HL-60 (cell line): ENCODE results near the gene XPR1.

ENCODE experiments used
- DNase-seq, 2 experiments: peaks; one replicate each; pipeline ENCODE4 v3.0.0-alpha.2; 2010 to 2020; ENCODE audit warnings: low read depth in 1 of 2, low spot score in 1 of 2
- H3K27ac ChIP-seq: fragments of 250-450 bp; sonication (Bioruptor Pico); replicated peaks from 2 replicates; pipeline ENCODE4 v1.5.1; 2020; ENCODE audit warnings: mild to moderate bottlenecking, moderate library complexity
- H3K27me3 ChIP-seq: fragments of 250-450 bp; sonication (Bioruptor Pico); 2 replicates; pipeline ENCODE4 v1.5.1; 2021; ENCODE audit warnings: mild to moderate bottlenecking, moderate library complexity; ENCODE audit not compliant: insufficient read depth, poor library complexity, severe bottlenecking
- H3K4me3 ChIP-seq: replicated peaks from 2 replicates; pipeline ENCODE4 v1.5.1; 2011; ENCODE audit warnings: mild to moderate bottlenecking, control low read depth, low read length; ENCODE audit not compliant: insufficient read depth
- GABPA ChIP-seq: IDR thresholded peaks from 2 replicates; pipeline ENCODE4 v1.6.1; 2012; ENCODE audit warnings: low read depth
- POLR2AphosphoS5 ChIP-seq: IDR thresholded peaks from 2 replicates; pipeline ENCODE4 v1.6.1; 2012; ENCODE audit warnings: low read depth
- SPI1 ChIP-seq: IDR thresholded peaks from 2 replicates; pipeline ENCODE4 v1.6.1; 2012; ENCODE audit warnings: low read depth, mild to moderate bottlenecking, borderline replicate concordance
- TF ChIP-seq, protein P1 (sequence below): IDR thresholded peaks from 2 replicates; pipeline ENCODE4 v1.6.1; 2012; ENCODE audit warnings: low read depth; ENCODE audit not compliant: insufficient replicate concordance
- TF ChIP-seq, protein P2 (sequence below): IDR thresholded peaks from one replicate; pipeline ENCODE4 v1.5.1; 2011; ENCODE audit warnings: low read length, control low read depth, inconsistent platforms; ENCODE audit not compliant: insufficient read depth

Gene XPR1

DNA sequence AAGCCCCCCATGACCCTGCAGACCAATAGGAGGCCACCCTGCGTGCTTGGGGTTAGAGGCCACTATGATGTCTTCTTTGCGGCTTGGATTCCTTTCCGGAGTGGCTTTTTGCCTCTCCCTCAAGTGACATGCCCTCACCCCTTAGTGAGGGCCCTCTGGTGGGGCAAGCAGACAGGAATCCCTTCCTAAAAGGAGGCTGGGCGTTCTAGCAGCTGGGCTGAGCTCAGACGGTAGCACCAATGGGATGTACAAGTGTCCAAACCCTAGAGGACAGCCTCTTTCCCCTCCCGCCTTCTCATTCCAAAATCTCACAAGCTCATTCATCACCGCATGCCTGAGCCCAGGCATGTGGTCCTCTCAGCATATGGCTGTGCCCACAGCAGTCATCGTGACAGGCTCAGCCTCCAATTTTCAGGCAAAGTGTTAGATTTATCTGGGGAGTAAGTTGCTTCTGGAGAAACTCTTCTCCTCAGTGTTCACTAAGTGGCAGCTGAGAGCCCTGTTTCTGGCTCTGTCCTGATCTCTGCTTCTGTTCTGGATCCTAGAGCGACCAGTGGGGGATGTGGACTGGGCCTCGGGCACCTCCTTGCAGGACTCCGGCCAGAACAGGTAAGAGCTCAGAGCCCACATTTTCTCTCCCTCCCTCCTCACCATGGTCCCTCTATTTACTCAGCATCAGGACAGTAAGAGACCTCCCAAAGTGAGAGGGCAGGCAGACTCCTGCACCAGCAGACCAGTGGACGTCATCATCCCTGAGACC lies 285.7 kb downstream of the XPR1 start:
- DNase-seq, result peak; percentile 20 to 32
- TF ChIP-seq, protein P1, sequence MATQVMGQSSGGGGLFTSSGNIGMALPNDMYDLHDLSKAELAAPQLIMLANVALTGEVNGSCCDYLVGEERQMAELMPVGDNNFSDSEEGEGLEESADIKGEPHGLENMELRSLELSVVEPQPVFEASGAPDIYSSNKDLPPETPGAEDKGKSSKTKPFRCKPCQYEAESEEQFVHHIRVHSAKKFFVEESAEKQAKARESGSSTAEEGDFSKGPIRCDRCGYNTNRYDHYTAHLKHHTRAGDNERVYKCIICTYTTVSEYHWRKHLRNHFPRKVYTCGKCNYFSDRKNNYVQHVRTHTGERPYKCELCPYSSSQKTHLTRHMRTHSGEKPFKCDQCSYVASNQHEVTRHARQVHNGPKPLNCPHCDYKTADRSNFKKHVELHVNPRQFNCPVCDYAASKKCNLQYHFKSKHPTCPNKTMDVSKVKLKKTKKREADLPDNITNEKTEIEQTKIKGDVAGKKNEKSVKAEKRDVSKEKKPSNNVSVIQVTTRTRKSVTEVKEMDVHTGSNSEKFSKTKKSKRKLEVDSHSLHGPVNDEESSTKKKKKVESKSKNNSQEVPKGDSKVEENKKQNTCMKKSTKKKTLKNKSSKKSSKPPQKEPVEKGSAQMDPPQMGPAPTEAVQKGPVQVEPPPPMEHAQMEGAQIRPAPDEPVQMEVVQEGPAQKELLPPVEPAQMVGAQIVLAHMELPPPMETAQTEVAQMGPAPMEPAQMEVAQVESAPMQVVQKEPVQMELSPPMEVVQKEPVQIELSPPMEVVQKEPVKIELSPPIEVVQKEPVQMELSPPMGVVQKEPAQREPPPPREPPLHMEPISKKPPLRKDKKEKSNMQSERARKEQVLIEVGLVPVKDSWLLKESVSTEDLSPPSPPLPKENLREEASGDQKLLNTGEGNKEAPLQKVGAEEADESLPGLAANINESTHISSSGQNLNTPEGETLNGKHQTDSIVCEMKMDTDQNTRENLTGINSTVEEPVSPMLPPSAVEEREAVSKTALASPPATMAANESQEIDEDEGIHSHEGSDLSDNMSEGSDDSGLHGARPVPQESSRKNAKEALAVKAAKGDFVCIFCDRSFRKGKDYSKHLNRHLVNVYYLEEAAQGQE, result no peak
- TF ChIP-seq GABPA, result no peak
- TF ChIP-seq POLR2AphosphoS5, result no peak
- no peak for TF ChIP-seq SPI1
- TF ChIP-seq, protein P2, sequence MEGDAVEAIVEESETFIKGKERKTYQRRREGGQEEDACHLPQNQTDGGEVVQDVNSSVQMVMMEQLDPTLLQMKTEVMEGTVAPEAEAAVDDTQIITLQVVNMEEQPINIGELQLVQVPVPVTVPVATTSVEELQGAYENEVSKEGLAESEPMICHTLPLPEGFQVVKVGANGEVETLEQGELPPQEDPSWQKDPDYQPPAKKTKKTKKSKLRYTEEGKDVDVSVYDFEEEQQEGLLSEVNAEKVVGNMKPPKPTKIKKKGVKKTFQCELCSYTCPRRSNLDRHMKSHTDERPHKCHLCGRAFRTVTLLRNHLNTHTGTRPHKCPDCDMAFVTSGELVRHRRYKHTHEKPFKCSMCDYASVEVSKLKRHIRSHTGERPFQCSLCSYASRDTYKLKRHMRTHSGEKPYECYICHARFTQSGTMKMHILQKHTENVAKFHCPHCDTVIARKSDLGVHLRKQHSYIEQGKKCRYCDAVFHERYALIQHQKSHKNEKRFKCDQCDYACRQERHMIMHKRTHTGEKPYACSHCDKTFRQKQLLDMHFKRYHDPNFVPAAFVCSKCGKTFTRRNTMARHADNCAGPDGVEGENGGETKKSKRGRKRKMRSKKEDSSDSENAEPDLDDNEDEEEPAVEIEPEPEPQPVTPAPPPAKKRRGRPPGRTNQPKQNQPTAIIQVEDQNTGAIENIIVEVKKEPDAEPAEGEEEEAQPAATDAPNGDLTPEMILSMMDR, result no peak
- H3K27ac ChIP-seq, result no peak overlapping the region
- no peaks in the 10 kb centered on the region for H3K27me3 ChIP-seq
- H3K4me3 ChIP-seq, result no peak overlapping the region

DNA sequence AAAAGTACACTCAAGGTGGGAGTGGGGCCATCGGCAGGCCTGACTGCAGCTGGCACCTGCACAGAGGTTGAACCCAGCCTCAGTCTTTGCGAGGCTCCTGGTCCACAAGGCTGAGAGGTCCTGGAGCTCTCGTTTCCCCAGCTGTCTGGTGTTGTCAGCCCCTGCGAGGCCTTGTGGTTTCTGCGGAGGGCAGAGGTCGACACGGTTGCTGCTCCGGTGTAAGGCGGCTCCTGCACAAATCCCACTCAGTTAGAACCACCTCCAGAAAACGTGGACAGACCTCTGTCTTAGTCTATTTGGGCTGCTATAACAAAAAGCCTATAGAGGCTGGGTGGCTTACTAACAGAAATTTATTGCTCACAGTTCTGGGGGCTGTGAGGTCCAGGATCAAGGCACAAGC lies 286.7 kb downstream of the XPR1 start:
- Histone ChIP-seq H3K27ac (no peak overlapping the region), H3K4me3 (no peak overlapping the region), H3K27me3 (no peaks in the 10 kb centered on the region)
- no peak for TF ChIP-seq GABPA
- TF ChIP-seq, protein P2, result no peak
- no peak for TF ChIP-seq SPI1
- TF ChIP-seq POLR2AphosphoS5, result no peak
- TF ChIP-seq, protein P1, result no peak
- no peak for DNase-seq

DNA sequence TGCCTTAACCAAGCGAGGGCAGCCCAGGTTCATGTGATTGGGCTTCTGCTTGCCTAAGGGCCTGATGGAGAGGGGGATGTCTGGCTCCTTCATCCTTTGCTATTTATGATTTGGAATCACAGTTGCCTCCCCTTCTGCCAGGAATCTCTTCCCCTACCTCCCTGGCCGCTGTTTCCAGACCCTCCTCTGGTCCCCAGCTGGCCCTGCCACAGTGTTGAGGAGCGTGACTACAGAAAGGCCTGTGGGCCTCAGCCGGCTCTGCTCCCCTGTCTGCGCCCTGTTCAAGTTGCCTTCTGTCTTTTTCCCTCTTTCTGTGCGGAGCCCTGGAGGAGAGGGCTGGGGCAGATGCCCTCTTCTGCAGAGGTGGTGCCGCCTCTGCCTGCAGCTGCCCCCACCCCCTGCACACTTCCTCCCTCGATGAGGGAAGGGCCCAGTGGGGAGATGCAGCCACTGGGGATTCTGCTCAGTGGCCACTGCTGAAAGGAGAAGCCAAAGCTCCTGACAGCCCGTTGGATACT lies 287.4 kb downstream of the XPR1 start:
- Histone ChIP-seq H3K27me3 (no peaks in the 10 kb centered on the region), H3K27ac (no peak overlapping the region), H3K4me3 (no peak overlapping the region)
- no peak for DNase-seq
- TF ChIP-seq POLR2AphosphoS5 (no peak), SPI1 (no peak), GABPA (no peak)
- TF ChIP-seq, protein P1, result no peak
- TF ChIP-seq, protein P2, result no peak
